GM10266 (cell line): Measurements from ENCODE around the gene ZNF385B.
A peak's percentile ranks its signal among the peaks of the same experiment; 100 is the strongest.

Source experiments
- DNase-seq: peaks from one replicate; pipeline ENCODE4 v3.0.0; 2012; ENCODE audit errors: extremely low spot score
- TF ChIP-seq, protein P1 (sequence below): IDR thresholded peaks from 2 replicates; pipeline ENCODE4 v1.5.1; 2012; ENCODE audit warnings: mild to moderate bottlenecking, low read depth; ENCODE audit not compliant: control insufficient read depth, insufficient read depth; ENCODE audit errors: missing control alignments

ZNF385B gene

DNA sequence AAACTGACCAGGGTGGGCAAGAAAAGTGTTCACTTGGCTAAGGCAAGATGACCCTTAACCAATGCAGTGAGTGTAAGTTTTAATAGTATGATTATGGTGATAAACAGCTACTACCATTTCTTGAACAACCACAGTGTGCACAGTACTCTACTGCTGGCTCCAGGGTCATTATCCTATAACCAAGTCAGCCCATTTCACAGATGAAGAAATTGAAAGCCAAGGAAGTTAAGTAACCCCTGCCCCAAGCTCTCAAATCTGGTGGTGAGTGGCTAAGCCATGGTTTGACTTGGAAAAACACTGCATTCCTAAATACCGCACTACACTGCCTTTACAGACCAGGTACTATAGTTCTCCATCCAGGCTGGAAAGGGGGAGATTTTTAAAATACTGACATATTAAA lies 5.7 kb downstream of the ZNF385B start:
- TF ChIP-seq, protein P1, sequence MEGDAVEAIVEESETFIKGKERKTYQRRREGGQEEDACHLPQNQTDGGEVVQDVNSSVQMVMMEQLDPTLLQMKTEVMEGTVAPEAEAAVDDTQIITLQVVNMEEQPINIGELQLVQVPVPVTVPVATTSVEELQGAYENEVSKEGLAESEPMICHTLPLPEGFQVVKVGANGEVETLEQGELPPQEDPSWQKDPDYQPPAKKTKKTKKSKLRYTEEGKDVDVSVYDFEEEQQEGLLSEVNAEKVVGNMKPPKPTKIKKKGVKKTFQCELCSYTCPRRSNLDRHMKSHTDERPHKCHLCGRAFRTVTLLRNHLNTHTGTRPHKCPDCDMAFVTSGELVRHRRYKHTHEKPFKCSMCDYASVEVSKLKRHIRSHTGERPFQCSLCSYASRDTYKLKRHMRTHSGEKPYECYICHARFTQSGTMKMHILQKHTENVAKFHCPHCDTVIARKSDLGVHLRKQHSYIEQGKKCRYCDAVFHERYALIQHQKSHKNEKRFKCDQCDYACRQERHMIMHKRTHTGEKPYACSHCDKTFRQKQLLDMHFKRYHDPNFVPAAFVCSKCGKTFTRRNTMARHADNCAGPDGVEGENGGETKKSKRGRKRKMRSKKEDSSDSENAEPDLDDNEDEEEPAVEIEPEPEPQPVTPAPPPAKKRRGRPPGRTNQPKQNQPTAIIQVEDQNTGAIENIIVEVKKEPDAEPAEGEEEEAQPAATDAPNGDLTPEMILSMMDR: no peak
- DNase-seq: no peak

DNA sequence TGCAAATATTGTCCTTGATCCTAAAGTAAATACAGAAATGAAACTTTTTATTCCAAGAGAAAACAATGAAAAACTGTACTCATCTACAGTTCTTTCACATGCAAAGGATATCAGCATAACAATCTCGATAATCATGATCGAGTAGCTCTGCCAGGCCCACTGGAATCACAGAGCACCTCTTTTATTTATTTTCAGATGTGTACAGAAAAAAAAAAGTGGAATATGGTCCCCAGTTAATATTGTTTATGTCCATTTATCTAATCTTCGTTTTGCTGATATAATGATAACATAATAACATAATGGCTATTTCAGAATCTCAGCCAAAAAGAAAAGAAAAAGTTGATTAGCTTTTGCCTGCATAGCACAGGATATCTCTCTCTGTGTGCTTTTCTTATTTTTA lies 6.5 kb downstream of the ZNF385B start:
- DNase-seq: no peak
- TF ChIP-seq, protein P1: no peak

DNA sequence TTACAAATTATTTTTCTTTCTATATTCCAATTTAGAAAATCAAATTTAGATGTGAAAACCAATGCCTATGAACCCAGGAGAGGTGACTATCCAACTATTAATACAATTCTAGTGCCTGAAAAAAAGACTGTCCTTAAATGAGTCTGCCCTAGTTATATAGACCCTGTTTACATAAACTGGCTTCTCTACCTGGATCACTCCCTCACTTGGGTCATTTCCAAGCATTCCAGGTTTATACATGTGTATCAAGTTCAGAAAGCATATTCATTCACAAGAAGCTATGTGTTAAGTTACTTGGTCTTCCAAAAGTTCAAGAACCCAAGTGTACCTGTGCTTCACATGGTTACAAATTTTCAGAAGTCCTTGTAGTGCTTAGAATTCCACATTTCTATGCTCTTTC lies 8.3 kb downstream of the ZNF385B start:
- DNase-seq: no peak
- TF ChIP-seq, protein P1: no peak

DNA sequence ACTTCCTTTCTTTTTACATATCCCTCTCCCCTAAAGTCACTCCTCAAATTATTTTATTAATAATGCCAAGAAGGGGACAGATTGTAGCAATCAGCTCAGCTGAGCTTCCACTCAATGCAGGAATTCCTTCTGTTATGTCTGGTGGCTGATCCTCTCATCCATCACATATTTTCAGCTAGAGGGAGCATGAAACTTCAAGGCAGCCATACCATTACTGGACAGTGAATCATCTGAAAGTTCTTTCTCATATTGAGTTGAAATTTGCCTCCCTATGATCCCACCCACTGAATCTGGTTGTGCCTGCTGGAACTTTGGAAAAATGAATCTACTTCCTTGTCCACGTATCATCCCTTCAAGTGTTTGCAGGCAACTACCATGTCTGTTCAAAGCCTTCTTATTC lies 11.2 kb downstream of the ZNF385B start:
- no peak for DNase-seq
- TF ChIP-seq, protein P1: no peak

DNA sequence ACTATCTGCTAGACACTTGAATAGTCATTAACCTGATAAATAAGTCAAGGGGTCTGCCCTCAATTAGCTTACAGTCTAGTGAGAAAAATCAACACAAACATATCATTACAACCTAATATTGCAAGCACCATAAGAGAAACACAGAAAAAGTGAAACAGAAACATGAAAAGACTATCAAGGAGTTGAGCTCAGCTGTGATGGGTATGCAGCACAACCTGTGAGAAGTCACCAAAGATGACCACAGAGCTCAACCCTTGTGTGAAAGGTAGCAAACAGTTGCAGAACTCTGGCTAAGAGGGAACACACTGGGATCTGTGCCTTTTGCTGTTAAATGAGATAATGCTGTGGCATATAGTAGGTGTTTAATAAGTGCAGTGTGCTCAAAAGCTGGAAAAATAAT lies 11.7 kb downstream of the ZNF385B start:
- no peak for DNase-seq

DNA sequence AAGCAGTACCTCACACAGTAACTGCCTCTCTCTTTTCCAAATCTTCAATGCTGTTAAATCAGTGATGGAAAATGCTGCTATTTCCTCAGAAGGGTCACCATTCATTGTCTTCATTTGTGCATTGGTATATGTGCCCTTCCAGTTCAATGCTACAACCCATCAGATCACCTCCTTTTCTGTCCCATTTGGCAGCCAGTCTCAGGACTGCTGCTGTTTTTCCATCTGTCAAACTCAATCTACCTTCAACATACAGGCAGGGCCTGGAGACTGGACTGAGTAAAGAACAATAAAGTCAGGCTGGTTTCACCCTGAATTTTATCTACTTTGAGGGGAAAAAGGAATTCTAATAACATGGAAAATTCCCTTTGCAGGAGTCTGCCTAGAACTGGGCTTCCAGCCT lies 17.9 kb downstream of the ZNF385B start:
- no peak for DNase-seq
- TF ChIP-seq, protein P1: no peak

More for the DNA sequence above, 11.7 kb downstream of the ZNF385B start:
- TF ChIP-seq, protein P1: no peak

DNA sequence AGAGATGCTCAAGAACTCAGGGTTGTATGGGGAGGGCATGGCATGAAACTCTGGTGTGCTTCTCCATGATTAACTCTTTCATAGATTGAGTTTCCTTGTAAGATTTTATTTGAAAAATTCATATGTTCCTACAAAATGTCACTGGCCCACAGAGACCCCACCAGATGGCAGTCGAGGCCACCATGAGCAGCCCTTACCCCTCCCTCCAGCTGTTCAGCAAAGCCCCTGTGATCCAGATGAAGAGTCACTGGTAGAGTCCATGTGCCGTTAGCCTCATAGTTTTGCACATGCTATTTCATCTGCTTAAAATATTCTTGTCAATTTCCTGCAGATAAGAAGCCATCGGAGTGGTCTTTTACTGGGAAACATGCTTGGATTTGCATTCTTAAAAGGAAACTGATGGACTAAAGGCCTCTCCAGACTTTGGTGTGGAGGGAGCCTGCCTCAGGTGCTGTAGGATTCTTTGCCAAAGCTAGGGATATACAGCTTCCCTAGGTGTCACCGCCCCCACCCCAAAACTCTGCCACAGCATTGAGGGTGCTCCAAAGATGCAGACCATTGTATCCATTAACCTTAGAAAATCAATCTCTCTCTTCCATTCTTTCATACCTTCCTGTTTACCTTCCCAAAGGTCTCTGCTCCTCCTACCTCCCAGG lies 18.8 kb downstream of the ZNF385B start:
- TF ChIP-seq, protein P1: peak; percentile 40
- peak; percentile 33 for DNase-seq
